GM18526 (cell line): ENCODE results near the gene SLC6A17.

Experiments
- POLR2A ChIP-seq: IDR thresholded peaks from 3 replicates; pipeline ENCODE4 v1.6.1; 2011; ENCODE audit not compliant: insufficient read length; ENCODE audit errors: extremely low read depth

The SLC6A17 gene

DNA sequence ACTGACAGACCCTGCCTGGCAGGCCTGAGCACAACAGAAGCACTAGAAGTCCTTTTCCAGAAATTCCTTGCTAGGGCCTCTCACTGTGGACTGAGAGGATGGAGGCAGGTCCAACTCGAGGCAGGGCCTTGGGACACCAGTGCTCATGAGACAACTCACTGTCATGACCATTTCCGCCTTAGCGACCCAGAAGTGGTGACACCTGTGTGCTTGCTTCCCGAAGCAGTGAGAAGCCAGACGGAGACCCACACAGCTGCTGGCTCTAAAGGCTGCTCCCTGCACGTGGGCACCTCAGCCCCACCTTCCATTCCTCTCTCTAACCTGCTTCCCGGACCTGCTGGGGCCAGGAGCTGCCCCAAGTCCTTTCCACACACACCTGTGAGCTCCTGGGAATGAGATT lies 92.9 kb downstream of the SLC6A17 start:
- TF ChIP-seq POLR2A, result no peak

DNA sequence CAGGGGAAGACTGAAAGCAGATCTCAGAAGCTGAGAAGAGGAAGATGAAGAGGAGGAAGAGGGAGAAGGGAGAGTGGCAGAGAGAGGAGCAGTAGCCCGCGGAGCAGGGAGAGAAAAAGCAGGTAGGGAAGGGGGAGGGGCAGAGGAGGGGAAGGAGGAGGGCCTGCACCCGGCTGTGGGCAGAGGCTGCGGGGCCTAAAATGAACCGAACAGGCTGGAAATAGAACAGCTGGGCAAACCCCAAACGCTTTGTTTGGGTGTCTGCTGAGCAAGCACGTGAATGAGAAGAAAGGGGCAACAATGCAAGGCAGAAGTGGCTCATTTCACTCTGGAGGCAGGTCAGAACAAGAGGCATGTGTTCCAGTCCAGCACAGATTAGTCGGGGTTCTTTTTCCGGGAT lies 93.3 kb downstream of the SLC6A17 start:
- no peak for TF ChIP-seq POLR2A

DNA sequence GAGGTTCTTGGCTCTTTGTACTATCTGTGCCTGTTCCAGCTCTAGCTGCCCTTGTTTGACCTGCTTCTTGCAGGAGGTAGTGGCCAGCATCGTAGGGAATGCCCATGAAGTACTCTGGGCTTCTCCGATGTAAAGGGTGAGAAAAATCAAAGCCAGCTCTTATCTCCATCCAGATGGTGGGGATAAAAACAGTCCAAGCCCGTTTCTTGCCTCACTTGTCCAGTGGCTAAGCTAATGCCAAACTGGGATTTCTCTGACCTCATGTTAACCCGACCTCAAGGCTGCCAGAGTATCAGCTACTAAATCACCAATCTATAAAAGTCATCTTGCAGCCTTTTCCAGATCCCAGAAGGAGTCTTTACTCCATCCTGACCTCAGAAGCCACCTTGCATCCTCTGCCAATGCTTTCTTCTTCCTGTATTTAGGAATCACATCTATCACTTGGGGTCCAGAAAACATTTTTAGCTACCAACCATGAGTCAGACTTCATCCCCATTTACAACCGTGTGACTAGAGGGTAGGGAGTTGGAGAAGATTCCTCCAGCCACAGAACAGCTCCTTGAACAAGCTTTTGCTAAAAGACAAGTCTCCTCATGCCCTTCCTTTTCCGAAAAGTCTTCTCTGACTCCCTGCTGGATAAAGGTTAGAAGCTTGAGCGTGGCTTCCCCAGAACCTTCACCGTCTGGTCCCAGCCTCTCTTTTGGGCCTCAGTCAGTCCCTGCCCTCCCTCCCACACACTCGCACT lies 95.8 kb downstream of the SLC6A17 start:
- no peak for TF ChIP-seq POLR2A

DNA sequence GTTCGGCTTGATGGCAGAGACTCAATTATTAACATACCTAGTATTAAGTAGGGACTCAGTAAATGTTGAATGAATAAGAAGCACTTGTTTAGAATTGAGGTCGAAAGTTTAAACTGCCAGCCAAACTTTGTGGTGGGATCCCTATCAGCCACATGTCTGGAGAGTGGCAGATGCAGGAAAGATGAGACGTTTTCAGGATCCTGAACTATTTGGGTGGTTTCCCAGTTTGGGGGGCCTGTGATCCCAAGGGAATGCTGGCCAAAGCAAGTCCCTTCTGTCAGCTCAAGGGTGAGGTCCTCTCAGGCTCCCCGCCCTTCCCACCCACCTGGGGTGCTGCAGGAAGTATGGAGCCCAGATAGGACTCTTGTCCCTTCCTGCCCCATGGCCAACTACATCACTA lies 98.5 kb downstream of the SLC6A17 start:
- no peak for TF ChIP-seq POLR2A

DNA sequence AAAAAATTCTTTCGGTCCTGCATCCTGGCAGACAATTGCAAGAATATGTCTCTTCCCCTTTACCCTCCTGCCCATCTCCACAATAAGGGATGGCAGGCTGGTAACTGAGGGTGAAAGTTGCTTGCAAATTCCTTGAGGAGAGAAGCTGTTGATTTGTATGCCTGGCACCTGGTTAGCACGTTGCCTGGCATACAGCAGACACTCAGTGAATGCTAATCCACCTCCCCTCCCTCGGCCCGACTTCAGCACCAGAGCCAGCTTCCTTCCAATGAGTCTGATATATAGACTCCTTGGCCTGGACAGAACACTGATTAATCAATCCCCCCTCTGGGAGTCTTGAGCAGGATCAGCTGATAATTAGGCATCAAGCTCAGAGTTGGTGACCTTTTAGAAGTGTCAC lies 99.0 kb downstream of the SLC6A17 start:
- no peak for TF ChIP-seq POLR2A

DNA sequence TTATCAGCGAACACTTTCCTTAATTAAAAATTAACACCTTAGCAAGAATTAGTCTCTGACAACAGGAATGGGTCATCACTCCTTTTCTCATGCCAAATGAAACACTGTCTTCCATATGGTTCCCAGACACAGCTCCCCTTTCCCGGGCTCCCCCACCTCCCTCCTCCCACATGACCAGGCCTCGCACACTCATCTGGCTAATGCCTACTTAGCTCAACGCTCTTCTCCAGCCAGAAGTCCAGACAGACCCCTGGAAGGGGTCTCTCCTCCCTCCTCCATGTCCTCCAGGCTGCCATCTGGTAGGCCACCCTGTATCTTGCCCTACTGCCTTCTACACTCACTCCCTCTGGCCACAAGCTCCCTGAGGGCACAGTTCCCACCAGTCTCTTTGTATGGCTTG lies 99.7 kb downstream of the SLC6A17 start:
- no peak for TF ChIP-seq POLR2A

DNA sequence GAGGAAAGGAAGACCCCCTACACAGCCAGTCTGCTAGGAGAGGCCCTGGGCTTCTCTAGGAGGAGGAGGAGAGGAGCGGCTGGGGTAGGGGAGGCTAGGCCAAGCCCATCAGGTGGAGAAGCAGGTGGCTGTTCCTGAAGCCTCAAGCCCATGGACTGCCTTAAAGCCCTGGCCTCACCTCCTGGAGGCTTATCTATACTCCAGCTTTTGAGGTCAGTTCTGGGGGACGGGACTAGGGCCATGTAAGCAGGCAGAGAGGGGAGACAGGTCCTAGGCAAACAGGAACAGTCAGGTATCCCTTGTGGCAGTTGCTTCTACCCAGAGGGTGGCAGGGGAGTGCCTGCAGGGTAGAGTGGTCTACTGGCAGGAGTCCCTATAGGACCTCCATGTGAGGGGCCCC lies 100.5 kb downstream of the SLC6A17 start:
- no peak for TF ChIP-seq POLR2A
